OCI-LY3 (cell line): Measurements from ENCODE around the gene PHF5A.

Experiments used
- CTCF ChIP-seq: fragments of 200-600, 300-600 bp; sonication (generic); IDR thresholded peaks from 2 replicates; pipeline ENCODE4 v1.5.1; 2014; ENCODE audit warnings: antibody characterized with exemption, low read length, low read depth
- EZH2phosphoT487 ChIP-seq: fragments of 200-600 bp; shearing (Covaris generic); IDR thresholded peaks from 2 replicates; pipeline ENCODE4 v1.6.1; 2018; ENCODE audit warnings: antibody characterized with exemption, mixed run types, low read depth

DNA sequence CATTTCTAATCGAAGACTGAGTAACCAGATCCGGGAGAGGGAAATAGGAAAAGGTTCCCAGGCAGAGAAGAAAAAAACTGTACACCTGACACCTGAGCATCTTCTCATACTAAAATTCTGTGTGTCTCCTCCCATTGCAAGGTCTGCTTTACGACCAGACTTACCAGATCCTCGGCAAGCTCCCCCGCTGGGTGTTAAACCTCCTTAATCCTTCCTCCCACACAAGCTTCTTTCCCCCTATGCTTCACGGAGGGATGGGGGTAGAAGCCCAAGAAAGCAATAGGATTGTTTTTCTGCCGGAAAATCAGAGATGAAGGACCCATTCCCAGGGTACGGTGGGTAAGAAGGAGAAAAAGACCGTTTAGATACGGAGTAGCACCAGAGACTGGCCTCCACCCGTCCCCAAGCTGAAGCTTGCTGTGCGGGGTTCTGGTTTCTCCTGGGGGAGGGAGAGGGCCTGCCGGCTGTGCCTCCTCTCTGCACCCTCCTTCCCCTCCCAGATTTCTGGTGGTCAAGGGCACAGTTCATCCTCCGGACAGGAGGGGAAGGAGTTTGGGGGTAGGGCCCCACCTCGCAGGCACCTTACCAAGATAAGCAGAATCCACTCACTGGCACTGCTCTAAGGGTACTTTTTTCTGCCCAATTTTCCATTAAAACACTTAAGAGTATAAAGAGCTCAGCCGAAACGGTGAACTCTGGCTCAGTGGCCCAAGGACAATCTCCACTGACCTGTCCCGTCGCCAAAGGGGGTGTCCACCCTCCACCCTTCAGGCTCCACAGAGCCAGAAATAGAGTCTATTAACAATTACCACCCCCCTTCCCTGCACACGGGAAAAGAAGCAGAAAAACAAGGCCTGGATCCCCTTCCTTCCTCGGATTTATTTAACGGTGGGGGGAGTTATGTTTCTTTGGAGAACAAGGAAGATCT is 23.1 kb downstream of the PHF5A start:
- TF ChIP-seq CTCF = no peak
- no peak for TF ChIP-seq EZH2phosphoT487
